GM19395 (cell line): ENCODE results near the gene IFT74.

Experiments
- ATAC-seq: cut with Tn5 transposase; IDR thresholded peaks from one replicate; pipeline ENCODE4 v1.9.1; 2021; ENCODE audit warnings: mild to moderate bottlenecking, moderate library complexity; ENCODE audit not compliant: unreplicated experiment

Gene IFT74

DNA sequence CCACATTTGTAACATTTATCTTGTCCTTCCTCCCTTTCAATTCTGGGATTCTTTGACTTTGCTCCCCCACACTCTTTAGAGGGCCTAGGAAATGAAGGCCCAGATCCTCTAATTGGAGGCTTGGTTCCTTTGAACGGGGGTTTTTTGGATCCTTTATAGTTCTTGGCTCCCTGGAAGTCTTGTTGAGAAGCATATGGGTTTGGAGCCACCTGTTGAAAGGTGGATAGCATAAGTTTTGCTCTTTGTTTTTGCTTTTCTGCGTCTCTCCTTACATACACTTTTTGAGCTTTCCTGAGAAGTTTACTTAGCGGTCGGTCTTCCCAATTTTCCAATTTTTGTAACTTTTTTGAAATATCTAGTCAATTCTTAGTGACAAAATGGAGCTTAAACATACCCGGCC, 17.8 kb downstream of the IFT74 start:
- ATAC-seq = no peak

DNA sequence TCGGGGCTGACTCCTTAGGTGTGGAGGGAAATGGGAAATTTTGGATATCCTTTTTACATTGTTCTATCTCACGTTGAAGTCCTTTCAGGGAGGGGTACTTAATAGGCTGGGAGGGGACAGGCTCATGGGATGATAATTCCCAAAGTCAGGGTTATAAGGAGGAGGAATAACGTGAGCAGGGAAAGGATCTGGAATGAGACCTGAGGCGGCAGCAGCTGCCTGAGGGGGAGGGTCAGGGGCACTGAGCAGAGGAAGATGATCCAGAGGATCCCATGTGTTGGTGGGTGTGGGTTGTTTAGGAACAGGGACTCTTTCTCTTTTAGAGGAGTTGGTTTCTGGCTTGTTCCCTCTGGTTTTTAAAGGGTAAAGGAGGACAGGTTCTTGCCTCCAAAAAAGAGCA, 18.7 kb downstream of the IFT74 start:
- no peak for ATAC-seq

DNA sequence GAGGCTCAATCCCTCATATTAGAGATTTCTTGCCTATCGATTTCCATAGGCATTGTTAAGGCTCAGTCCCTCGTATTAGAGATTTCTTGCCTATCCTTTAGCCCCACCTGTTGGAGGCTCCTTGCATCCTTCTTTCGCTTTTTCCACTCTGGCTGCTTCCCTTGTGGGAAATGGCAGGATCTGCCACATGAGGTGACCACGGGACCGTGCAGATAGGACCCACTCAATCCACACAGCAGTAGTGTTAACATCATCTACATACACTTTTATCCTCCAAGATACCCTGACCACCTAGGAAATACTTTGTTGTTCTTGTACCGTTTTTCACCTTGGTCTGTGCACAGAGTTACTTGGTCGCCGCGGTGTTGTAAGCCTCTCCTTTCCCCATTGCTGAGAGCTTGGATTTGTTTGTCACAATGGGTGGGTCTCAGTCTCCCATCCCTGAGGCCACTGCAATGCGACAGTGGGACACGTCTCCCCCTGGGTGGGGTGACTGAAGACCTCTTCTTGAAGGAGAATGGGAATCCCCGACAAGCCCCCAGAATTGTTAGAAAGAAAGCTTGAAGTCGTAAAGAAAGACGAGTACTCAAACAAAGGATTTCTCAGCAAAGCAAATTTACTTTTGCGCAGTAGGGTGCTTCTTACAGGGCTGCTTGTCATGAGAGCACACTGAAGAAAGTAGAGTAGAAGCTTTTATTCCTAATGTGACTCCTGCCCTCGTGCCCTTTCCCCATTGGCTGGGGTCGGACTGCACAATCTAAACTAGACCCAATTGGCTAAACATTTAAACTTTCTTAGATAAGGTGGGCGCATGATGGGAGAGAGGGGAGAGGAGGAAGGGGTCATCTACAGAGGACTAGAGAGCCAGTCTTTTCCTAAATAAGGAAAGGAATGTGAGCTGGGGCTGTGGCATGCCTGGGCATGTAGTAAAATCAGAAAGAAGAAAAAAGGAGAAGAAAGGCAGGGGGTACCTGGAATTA, 19.8 kb downstream of the IFT74 start:
- no peak for ATAC-seq

DNA sequence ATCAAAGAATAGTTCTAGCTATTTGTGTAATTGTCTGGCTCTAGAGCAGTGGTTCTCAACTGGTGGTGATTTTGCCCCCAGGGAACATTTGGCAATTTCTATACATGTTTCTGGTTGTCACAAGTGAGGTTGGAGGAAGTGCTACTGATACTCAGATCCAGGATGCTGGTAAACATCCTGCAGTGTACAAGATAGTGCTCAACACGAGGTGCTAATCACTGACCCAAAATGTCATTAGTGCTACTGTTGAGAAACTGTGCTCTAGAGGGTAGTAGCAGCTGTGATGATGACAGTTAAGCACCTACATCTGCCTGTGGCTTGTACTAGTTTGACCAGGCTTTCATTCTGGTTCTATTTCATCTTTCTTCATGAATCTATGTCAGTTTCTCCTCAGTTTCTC, 27.1 kb downstream of the IFT74 start:
- no peak for ATAC-seq

DNA sequence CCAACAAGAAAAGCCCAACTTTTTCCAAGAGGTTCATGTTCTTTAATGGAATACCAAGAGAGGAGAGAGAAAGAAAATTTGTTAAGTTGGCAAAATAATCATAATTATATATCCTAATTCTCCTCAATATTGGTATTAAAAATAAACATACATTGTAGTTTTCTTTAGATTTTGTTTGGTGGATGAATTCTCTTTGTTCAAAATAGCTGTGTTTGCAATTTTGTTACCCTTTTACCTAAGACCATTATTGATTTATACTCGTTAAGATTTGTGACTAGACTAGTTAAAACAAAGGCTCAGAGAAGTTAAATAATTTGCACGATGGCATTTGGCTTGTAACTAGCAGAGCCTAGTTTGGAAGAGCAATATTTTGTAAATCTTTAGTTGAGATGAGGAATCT, 39.6 kb downstream of the IFT74 start:
- ATAC-seq = no peak

DNA sequence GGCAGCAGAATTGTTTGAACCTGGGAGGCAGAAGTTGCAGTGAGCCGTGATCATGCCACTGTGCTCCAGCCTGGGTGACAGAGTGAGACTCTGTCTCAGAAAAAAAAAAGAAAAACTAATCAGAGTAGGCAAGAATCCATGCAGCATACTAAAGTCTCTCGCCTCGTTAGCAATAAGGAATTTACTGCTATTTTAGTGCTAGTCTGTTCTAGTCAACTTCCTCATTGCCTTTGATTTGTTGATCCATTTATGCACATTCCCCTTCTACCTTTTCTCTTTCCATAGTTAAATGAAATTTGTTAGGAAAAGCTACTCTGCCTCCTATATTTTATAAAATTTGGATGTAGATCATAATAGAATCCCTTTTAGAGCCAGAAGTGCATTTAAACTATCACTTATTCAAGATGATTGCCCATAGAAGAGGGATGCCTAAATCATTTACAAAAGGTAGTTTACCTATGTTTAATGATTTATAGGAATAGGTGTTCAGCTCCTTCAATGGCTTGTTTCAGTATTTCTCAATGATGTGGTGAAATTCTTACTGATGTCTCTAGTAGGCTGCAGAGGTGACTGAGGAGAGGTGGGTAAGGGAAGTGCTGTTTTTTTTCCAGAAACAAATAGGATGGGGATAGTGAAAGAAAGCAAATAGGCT, 47.3 kb downstream of the IFT74 start:
- ATAC-seq = no peak

DNA sequence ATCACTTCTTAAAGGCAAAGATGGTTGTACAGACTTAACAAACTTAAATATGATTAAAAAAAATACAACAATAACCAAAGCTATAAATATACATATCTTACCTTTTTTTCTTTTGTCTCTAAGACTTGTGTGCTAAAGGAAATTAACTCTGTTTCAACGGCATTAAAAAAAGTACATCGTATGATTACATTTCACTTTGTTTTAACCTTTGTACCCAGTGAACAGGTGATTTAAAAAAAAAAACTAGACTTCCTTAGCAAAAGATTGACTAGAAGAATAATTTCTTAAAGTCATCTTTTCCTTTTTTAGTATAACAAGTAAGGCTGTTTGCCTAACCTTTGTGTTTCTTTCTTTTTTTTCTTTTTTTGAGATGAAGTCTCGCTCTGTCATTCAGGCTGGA, 49.3 kb downstream of the IFT74 start, which contains the start of gene LRRC19:
TSS of gene LRRC19 (minus strand) at position 182 of the 400 bp plus-strand sequence. CDS start 5,978 bp downstream, outside the sequence.
- ATAC-seq = no peak

DNA sequence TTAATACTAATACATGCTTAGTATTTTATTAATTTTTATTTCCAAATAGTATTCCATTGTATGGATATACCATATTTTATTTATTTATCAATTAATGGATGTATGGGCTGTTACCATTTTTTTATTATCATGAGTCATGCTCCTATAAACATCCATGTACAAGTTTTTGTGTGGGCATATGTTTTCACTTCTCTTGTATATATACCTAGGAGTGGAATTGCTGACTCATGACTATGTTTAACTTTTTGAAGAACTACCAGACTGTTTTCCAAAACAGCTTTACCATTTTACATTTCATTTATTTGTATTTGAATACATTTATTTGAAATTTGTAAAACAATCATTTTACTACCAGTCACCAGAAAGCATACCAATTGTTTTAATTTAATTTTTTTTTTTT, 63.4 kb downstream of the IFT74 start:
- no peak for ATAC-seq

DNA sequence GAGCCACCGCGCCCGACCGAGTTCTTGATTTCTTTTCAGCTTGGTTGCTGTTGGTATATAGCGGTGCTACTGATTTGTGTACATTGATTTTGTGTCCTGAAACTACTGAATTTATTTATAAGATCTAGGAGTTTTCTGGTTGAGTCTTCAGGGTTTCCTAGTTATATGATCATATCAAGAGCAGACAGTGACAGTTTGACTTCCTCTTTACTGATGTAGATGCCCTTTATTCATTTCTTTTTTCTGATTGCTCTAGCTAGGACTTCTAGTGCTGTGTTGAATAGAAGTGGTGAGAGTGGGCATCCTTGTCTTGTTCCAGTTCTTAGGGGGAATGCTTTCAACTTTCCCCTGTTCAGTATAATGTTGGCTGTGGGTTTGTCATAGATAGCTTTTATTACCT, 66.7 kb downstream of the IFT74 start:
- no peak for ATAC-seq

DNA sequence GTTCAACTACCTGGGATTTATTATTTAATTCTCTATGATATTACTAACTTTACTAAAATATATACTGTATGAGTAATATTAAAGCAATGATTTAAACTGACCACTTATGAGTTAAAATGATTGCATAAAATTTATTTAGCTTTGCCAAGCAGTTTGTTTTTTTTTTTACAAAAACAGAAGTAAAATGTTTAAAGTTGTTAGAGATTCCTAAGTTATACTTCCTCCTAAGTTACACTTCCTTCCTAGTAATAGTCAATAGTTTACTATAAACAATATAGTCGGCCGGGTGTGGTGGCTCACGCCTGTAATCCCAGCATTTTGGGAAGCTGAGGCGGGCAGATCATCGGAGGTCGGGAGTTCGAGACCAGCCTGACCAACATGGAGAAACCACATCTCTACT, 73.0 kb downstream of the IFT74 start:
- ATAC-seq = no peak

DNA sequence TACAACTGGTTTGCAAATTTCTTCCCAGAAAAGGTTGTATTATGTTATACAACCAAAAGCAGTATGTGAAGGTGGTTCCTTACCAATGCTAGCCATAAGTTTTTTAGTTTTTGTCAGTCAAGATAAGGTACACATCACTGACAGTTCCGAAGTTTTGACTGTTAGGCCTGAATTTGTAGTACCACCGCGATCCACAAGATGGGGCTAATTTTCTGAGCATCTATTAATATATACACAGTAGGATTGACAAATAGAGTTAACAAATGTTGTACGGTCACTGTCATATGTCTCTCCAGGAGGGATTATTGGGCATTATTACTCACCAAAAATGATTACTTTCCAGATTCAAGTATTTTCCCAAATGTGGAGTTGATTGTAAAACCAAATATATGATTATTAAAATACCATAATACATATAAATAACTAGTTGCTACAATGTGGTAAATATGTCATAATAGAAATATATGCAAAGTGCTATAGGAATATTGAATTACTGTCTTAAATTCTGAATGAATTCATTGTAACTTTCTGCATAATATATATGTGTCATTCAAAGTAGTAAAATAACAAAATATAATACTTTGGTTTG, 77.7 kb downstream of the IFT74 start:
- ATAC-seq = peak; percentile 96

DNA sequence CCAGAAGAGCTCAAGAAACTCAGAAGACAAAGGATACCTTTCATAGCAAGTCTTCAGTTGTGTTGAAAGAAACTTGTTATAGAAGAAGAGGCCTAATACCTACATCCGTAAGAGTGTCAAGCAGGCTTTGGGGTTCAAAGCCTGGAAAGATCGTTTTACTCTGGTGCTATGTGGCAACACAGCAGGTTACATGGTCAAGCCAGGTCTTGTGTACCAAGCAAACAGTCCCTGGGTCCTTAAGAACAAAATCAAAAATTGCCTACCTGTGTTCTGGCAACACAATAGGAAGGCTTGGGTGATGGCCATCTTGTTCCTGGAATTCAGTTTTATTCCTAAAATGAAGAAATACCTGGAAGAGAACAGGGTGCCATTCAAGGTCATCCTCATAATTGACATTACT, 81.3 kb downstream of the IFT74 start:
- ATAC-seq = no peak

DNA sequence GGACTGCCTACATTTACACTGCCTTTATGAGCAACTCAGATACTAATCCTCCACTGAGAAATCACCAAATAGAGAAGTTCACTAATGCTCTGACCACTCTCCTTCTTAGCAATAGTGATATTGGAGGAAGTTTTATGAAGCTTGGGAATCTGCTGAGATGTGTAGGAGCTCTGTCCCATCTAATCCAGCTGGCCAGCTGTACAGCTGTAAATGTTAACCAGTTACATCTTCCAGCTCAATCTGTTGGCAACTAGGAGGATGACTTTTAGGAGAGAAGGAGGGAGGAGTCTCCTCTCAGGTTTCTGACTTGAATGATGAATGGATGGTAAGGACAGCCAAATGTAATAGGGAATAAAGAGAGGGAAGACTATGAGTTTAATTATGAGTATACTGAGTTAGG, 85.5 kb downstream of the IFT74 start:
- no peak for ATAC-seq

DNA sequence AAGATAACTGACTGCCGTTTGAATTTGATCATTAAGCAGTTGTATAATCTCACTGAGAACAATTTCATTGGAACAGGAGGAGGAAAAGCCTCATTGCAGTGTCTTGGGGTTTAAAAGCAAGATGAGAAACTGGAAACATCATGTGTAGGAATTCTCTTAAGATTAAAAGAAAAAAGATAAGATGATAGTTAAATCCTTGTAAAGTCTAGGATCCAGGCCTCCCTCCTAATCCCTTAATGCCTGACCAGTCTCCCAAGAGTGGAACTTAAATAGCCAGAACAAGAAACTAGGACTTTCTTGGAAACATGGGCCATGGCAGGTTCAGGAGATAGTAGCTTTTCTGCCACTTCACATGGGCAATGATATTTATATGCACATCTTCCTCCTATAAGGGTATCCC, 86.3 kb downstream of the IFT74 start:
- no peak for ATAC-seq

DNA sequence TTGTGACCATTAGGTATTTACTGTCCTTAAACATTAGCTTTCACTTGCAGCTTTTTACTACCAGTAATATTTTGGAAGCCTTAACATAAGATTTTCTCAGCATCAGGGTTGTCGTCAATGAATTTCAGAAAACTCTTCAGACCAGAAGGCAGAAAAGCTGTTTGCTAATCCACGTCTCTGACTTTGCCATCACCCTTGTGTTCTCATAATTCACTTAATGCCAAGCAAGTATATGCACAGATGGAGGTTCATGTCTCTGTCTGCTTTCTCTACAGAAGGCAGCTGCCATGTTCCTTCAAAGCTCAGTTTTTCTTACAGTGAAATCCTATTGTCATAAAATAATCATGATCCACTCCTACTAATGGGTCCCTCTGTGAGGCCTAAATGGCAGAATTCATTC, 87.0 kb downstream of the IFT74 start:
- no peak for ATAC-seq

DNA sequence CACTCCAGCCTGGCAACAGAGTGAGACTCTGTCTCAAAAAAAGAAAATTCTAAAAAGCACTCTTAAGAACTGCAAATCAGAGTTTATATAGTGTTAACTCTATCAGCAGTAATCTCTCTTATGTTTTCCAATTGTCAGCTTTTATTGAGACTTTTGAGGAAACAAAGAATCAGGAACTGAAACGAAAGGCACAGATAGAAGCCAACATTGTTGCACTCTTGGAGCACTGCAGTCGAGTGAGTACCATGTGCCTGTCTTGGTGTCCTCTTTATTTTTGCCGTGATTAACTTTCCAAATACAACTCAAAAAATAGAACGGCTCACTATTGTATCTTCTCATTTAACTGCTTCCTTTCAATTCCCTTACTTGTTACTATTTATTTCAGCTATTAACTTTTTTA, 90.9 kb downstream of the IFT74 start:
- ATAC-seq = no peak

DNA sequence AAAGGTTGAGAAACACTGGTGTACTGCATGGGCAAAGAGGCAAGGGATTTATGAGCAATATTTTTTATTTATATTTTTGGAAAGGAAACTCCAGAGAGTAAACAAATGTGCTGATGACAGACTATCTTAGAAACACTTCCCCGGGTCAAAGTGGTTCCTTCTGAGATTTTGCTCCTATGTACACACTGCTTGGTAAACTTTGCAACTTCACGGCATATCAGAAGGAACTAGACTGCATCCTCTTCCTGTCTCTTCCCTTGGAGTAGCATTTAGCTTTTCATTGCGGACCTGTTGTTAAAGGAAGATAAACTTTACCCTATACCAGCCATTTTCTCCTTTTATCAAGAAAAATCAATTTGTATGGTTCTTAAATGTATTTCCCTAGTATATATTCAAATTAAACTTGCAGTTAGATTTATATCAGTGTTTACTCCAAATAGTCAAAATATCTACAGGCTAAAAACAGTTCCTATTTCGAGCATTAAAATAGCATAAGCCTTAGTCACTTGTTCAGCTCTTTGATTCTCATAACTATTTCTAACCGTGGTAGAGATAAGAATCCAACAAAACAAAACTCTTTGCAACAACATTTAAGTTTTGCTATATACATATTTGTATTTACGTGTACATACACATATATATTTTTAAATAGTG, 97.3 kb downstream of the IFT74 start:
- ATAC-seq = no peak

DNA sequence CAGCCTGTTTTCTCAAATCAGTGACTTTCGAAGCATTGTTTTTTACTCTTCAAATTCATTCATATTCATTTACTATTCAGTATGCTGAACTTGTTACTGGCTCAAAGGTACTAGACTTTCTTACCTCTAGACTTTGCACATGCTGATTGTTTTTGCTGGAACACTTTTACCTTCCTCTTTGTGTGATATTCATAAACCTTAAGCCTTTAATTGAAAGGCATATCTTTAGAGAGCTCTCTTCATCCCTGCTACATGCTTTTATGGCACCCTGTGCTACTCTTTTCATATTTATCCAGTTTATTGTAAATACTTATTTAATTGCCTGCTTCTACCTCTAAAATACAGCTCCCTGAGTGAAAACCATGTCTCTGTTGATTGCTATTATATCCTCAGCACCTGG, 97.9 kb downstream of the IFT74 start:
- no peak for ATAC-seq

DNA sequence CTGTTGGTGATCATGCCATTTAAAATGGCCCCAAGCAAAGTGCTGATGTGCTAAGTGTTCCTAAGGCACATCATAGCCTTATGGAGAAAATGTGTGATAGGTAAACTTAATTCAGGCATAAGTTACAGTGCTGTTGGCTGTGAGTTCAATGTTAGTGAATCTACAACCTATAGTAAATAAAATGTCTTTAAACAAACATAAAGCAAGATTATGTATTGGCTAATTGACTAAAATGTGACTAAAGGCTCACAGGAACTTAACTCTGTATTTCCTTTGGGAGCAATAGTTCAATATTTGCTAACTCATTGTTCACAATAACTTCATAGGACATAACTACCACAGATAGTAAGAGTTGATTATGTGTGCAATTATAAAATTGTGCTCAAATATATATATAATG, 98.6 kb downstream of the IFT74 start:
- ATAC-seq = no peak

DNA sequence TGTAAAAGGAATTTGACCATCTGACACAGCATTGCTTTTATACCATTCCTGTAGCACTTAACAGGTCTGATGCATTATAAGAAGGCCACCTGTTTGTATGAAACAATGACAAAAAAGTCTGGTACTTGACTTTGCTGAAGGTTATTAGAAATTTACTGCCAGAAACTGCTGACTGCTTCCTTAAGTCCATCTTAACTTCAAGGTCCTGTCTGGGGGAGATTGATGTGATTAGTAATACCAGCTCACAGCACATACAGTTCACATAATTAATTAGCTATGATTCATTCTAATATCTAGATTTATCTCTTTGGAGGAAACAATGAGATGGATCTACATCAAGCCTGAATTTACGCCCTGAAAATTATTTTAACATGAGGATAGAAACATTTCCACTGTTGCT, 103.2 kb downstream of the IFT74 start:
- ATAC-seq = no peak

DNA sequence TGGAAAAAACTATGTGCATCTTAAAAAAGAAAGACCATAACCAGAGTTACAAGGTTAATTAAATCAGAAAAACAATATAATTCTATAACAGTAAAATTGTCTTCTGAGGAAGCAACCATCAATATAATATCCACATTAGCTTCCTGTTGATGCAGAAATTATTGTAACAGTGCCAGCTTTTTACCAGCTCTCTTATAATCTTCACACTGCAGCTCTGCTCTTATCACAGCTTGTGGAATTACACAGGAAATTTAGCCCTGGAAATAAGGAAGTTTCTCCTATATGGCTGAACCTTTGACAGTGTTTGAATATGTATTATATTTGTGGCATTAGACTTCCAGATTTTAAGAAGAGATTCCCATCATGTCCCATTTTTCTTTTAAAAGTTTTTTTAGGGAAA, 103.7 kb downstream of the IFT74 start:
- no peak for ATAC-seq
